OCI-LY1 (cell line): Measurements from ENCODE around the gene IBA57.

Experiments
- H2AFZ ChIP-seq: fragments of 200-600 bp; sonication (generic), shearing (Covaris generic); 2 replicates; pipeline ENCODE4 v1.6.0; 2014; ENCODE audit warnings: antibody characterized with exemption, mild to moderate bottlenecking, low read length
- H3F3A ChIP-seq: fragments of 200-600 bp; sonication (generic), shearing (Covaris generic); 2 replicates; pipeline ENCODE4 v1.6.0; 2014; ENCODE audit warnings: mild to moderate bottlenecking, antibody characterized with exemption, low read length, moderate library complexity; ENCODE audit not compliant: insufficient read depth
- H3K27ac ChIP-seq: fragments of 200-600 bp; sonication (generic); 2 replicates; pipeline ENCODE4 v1.5.1; 2014; ENCODE audit warnings: low read length, mixed run types, mild to moderate bottlenecking, low read depth; ENCODE audit not compliant: poor library complexity, severe bottlenecking
- H3K27me3 ChIP-seq: fragments of 200-600 bp; sonication (generic); 2 replicates; pipeline ENCODE4 v1.6.0; 2014; ENCODE audit warnings: antibody characterized with exemption, mild to moderate bottlenecking, low read length, moderate library complexity; ENCODE audit not compliant: insufficient read depth
- H3K36me3 ChIP-seq: fragments of 200-600 bp; sonication (generic); 2 replicates; pipeline ENCODE4 v1.6.1; 2014; ENCODE audit warnings: mild to moderate bottlenecking, antibody characterized with exemption, low read length, moderate library complexity, mixed read lengths; ENCODE audit not compliant: insufficient read depth
- H3K4me1 ChIP-seq: fragments of 200-600 bp; sonication (generic); 2 replicates; pipeline ENCODE4 v1.5.1; 2014; ENCODE audit warnings: mild to moderate bottlenecking, low read length, moderate library complexity; ENCODE audit not compliant: insufficient read depth, severe bottlenecking
- H3K4me2 ChIP-seq: fragments of 200-600 bp; sonication (generic), shearing (Covaris generic); 2 replicates; pipeline ENCODE4 v1.6.1; 2014; ENCODE audit warnings: low read length
- H3K4me3 ChIP-seq: fragments of 200-600 bp; sonication (generic); 2 replicates; pipeline ENCODE4 v1.5.1; 2014; ENCODE audit warnings: low read length, low read depth, mild to moderate bottlenecking, mixed read lengths; ENCODE audit not compliant: poor library complexity, severe bottlenecking
- H3K79me2 ChIP-seq: fragments of 200-600 bp; shearing (Covaris generic); 2 replicates; pipeline ENCODE4 v1.6.1; 2016; ENCODE audit warnings: mixed run types, low read length, mixed read lengths; ENCODE audit not compliant: insufficient read depth
- H3K9ac ChIP-seq: fragments of 200-600 bp; sonication (generic), shearing (Covaris generic); 2 replicates; pipeline ENCODE4 v1.6.1; 2014; ENCODE audit warnings: mild to moderate bottlenecking, low read length, mixed read lengths
- H3K9me2 ChIP-seq: fragments of 200-600 bp; sonication (generic), shearing (Covaris generic); 2 replicates; pipeline ENCODE4 v1.6.1; 2014; ENCODE audit warnings: low read depth, mild to moderate bottlenecking, low read length, mixed read lengths
- H3K9me3 ChIP-seq: fragments of 200-600 bp; shearing (Covaris generic); 2 replicates; pipeline ENCODE4 v1.6.1; 2014; ENCODE audit warnings: low read length, mixed read lengths
- H4K20me1 ChIP-seq: fragments of 200-600 bp; sonication (generic), shearing (Covaris generic); 2 replicates; pipeline ENCODE4 v1.6.0; 2016; ENCODE audit warnings: mild to moderate bottlenecking, low read length; ENCODE audit not compliant: insufficient read depth
- EZH2 ChIP-seq: fragments of 200-600 bp; sonication (generic), shearing (Covaris generic); IDR thresholded peaks from 2 replicates; pipeline ENCODE4 v1.8.0; 2017; ENCODE audit warnings: borderline replicate concordance, mixed run types, mild to moderate bottlenecking, antibody characterized with exemption, low read length, moderate library complexity, mixed read lengths
- TF ChIP-seq, protein P1 (sequence below): fragments of 200-600 bp; sonication (generic), shearing (Covaris generic); IDR thresholded peaks from 2 replicates; pipeline ENCODE4 v1.5.1; 2017; ENCODE audit warnings: mild to moderate bottlenecking, antibody characterized with exemption, low read length, moderate library complexity, mixed read lengths

Gene IBA57

DNA sequence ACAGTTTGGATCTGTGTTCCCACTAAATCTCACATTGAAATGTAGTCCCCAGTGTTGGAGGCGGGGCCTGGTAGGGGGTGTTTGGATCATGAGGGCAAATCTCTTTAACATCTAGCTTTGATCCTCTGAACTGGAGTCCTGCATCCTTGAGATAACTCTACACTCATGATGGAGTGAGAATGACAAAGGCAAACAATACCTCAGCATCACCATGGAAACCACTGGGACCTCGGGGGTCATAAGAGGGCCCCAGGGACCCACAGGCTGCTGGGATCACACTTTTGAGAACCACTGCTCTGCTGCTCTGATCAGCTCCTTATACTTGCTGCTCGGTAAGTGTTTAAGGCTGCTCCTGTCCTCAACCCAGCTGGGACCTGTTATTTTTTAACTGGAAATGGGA is 28.8 kb downstream of the IBA57 start:
- H3K27me3 ChIP-seq = no peaks in the 10 kb centered on the region
- TF ChIP-seq, protein P1, sequence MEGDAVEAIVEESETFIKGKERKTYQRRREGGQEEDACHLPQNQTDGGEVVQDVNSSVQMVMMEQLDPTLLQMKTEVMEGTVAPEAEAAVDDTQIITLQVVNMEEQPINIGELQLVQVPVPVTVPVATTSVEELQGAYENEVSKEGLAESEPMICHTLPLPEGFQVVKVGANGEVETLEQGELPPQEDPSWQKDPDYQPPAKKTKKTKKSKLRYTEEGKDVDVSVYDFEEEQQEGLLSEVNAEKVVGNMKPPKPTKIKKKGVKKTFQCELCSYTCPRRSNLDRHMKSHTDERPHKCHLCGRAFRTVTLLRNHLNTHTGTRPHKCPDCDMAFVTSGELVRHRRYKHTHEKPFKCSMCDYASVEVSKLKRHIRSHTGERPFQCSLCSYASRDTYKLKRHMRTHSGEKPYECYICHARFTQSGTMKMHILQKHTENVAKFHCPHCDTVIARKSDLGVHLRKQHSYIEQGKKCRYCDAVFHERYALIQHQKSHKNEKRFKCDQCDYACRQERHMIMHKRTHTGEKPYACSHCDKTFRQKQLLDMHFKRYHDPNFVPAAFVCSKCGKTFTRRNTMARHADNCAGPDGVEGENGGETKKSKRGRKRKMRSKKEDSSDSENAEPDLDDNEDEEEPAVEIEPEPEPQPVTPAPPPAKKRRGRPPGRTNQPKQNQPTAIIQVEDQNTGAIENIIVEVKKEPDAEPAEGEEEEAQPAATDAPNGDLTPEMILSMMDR = no peak
- no peak for TF ChIP-seq EZH2
- no peak overlapping the region for H3K27ac ChIP-seq
- no peaks in the 10 kb centered on the region for H3K36me3 ChIP-seq
- H3F3A ChIP-seq = no peaks in the 10 kb centered on the region
- H2AFZ ChIP-seq = no peak overlapping the region
- no peaks in the 10 kb centered on the region for H4K20me1 ChIP-seq
- H3K4me3 ChIP-seq = no peak overlapping the region
- H3K9me2 ChIP-seq = no peaks in the 10 kb centered on the region
- H3K4me1 ChIP-seq = no peaks in the 10 kb centered on the region
- no peak overlapping the region for H3K9ac ChIP-seq
- H3K79me2 ChIP-seq = no peaks in the 10 kb centered on the region
- peaks cover 7% of the 10 kb centered on the region for H3K9me3 ChIP-seq
- no peak overlapping the region for H3K4me2 ChIP-seq

- H3F3A ChIP-seq = no peaks in the 10 kb centered on the region
- no peak overlapping the region for H3K4me3 ChIP-seq
- no peaks in the 10 kb centered on the region for H3K79me2 ChIP-seq
- H3K4me1 ChIP-seq = no peaks in the 10 kb centered on the region
- no peaks in the 10 kb centered on the region for H3K27me3 ChIP-seq
- no peak for TF ChIP-seq EZH2
- TF ChIP-seq, protein P1 = no peak
- H3K4me2 ChIP-seq = no peak overlapping the region
- H3K9me2 ChIP-seq = no peaks in the 10 kb centered on the region
- H2AFZ ChIP-seq = no peak overlapping the region
- no peaks in the 10 kb centered on the region for H4K20me1 ChIP-seq
- H3K27ac ChIP-seq = no peak overlapping the region
- peaks cover 14% of the 10 kb centered on the region for H3K9me3 ChIP-seq
- H3K9ac ChIP-seq = no peak overlapping the region
- H3K36me3 ChIP-seq = no peaks in the 10 kb centered on the region
These were observed 29.6 kb downstream of the IBA57 start for GRCh38 chr1:228194921-228195812.

DNA sequence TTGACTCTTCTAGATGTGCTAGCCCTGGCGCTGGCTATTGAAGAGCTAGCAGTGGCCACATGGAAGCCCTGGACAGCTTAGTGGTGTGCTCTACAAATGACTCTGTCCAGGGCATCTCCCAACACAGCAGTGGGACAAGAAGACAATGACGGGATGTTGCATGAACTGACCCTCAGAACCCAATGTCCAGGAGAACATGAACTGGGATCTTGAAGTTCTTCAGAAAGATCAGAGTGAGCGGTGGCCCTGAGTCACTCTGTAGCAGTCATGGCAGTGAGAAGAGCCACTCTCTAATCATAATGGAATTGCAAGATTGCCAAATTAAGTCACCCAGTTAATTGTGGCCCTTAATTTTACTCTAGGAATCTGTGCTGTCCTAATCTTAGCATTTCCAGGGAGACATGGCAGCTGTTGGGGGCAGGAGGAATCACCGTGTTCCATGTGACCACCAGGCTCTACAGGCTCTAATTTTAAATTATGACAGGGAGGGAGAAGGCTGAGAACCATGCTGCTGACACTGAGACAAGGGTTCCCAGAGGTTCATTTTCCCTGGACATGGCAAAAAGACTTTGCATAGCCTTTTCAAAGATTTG is 32.0 kb downstream of the IBA57 start:
- Histone ChIP-seq H3K4me2 (no peak overlapping the region), H3F3A (no peaks in the 10 kb centered on the region), H3K9ac (no peak overlapping the region), H3K4me1 (no peaks in the 10 kb centered on the region), H3K27me3 (no peaks in the 10 kb centered on the region), H3K4me3 (no peak overlapping the region), H4K20me1 (no peaks in the 10 kb centered on the region), H3K27ac (no peak overlapping the region), H3K9me2 (no peaks in the 10 kb centered on the region), H2AFZ (no peak overlapping the region), H3K9me3 (peaks cover 15% of the 10 kb centered on the region), H3K36me3 (no peaks in the 10 kb centered on the region), H3K79me2 (no peaks in the 10 kb centered on the region)
- TF ChIP-seq, protein P1 = no peak
- no peak for TF ChIP-seq EZH2
